GM23248 (cell line): Measurements from ENCODE around the gene RERE.

Source experiments
- EZH2 ChIP-seq: fragments of 200-600 bp; sonication (generic); IDR thresholded peaks from 2 replicates; pipeline ENCODE4 v1.6.1; 2018; ENCODE audit warnings: antibody characterized with exemption, mild to moderate bottlenecking; ENCODE audit not compliant: insufficient read depth, poor library complexity, severe bottlenecking
- EZH2phosphoT487 ChIP-seq: fragments of 200-600 bp; sonication (generic); IDR thresholded peaks from 2 replicates; pipeline ENCODE4 v1.6.1; 2018; ENCODE audit warnings: antibody characterized with exemption, moderate library complexity, mild to moderate bottlenecking, low read depth; ENCODE audit not compliant: insufficient read depth

DNA sequence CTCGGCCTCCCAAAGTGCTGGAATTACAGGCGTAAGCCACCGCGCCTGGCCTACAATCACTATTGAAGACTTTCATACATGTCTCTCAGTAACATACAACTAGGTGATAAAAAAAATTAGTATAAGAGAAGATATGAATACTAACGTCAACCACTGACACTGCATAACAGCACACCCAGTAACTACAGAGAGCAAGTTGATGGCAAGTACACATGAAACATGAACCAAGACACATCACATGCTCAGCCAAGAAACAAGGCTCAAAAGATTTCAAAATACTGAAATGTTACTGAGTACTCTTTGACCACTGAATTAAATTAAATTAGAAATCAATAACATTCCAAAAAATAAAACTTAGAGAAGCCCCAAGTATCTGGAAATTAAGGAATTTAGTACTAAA is 331.4 kb downstream of the RERE start:
- TF ChIP-seq EZH2 (no peak), EZH2phosphoT487 (no peak)
